ENCODE measurements around the gene PIGC. TPM values are rescaled to one million over a fixed set of nuclear protein-coding genes. Genes with fewer than 3 reads are reported as not detected.
"Not testable (repeated sequence)": the region's sequence is repeated elsewhere in the genome, so short reads cannot be mapped to it uniquely, and the experiment has no call there.

The PIGC gene
- total RNA-seq, 1 donor from 2014 or later, result 28.0 TPM

- no peak for TF ChIP-seq CTCF (IDR thresholded peaks at IDR 0.05; ENCODE audit: insufficient read depth, low read length, poor library complexity, severe bottlenecking)
- DNase-seq (ENCODE audit: low read depth), result no peak
- Histone ChIP-seq H3K27me3 (ENCODE audit: control insufficient read depth, insufficient read depth, low read length) (no peaks in the 10 kb centered on the region), H3K36me3 (ENCODE audit: control insufficient read depth, insufficient read depth, low read length) (no peaks in the 10 kb centered on the region), H3K4me3 (ENCODE audit: low read depth, low read length) (peak overlapping the region; percentile 98)
These were observed 865 bp downstream of the PIGC start for GRCh38 chr1:172442843-172443565.

- Histone ChIP-seq H3K36me3 (ENCODE audit: control insufficient read depth, insufficient read depth, low read length) (no peaks in the 10 kb centered on the region), H3K27me3 (ENCODE audit: control insufficient read depth, insufficient read depth, low read length) (no peaks in the 10 kb centered on the region), H3K4me3 (ENCODE audit: low read depth, low read length) (no peak overlapping the region)
- TF ChIP-seq CTCF (IDR thresholded peaks at IDR 0.05; ENCODE audit: insufficient read depth, low read length, poor library complexity, severe bottlenecking), result no peak
- DNase-seq (ENCODE audit: low read depth), result no peak
These were observed 1.5 kb downstream of the PIGC start for GRCh38 chr1:172442404-172442803.

- not testable (repeated sequence) for DNase-seq (ENCODE audit: low read depth); H3K36me3 ChIP-seq (ENCODE audit: control insufficient read depth, insufficient read depth, low read length); H3K4me3 ChIP-seq (ENCODE audit: low read depth, low read length); H3K27me3 ChIP-seq (ENCODE audit: control insufficient read depth, insufficient read depth, low read length)
These were observed 6.7 kb downstream of the PIGC start for GRCh38 chr1:172437183-172437582.

- H3K36me3 ChIP-seq (ENCODE audit: control insufficient read depth, insufficient read depth, low read length), result no peaks in the 10 kb centered on the region
- no peak for TF ChIP-seq CTCF (IDR thresholded peaks at IDR 0.05; ENCODE audit: insufficient read depth, low read length, poor library complexity, severe bottlenecking)
- no peak for DNase-seq (ENCODE audit: low read depth)
- no peaks in the 10 kb centered on the region for H3K27me3 ChIP-seq (ENCODE audit: control insufficient read depth, insufficient read depth, low read length)
- no peak overlapping the region for H3K4me3 ChIP-seq (ENCODE audit: low read depth, low read length)
These were observed 12.1 kb downstream of the PIGC start for GRCh38 chr1:172431721-172432192.

- TF ChIP-seq CTCF (IDR thresholded peaks at IDR 0.05; ENCODE audit: insufficient read depth, low read length, poor library complexity, severe bottlenecking), result no peak
- Histone ChIP-seq H3K27me3 (ENCODE audit: control insufficient read depth, insufficient read depth, low read length) (no peaks in the 10 kb centered on the region), H3K4me3 (ENCODE audit: low read depth, low read length) (no peak overlapping the region), H3K36me3 (ENCODE audit: control insufficient read depth, insufficient read depth, low read length) (no peaks in the 10 kb centered on the region)
- DNase-seq (ENCODE audit: low read depth), result no peak
These were observed 12.7 kb downstream of the PIGC start for GRCh38 chr1:172431204-172431603.

GRCh38 chr1:172430128-172430454 lies 13.8 kb downstream of the PIGC start:
- TF ChIP-seq CTCF (IDR thresholded peaks at IDR 0.05; ENCODE audit: insufficient read depth, low read length, poor library complexity, severe bottlenecking), result no peak
- DNase-seq (ENCODE audit: low read depth), result no peak
- no peaks in the 10 kb centered on the region for H3K27me3 ChIP-seq (ENCODE audit: control insufficient read depth, insufficient read depth, low read length)

More at GRCh38 chr1:172430128-172430454, 13.8 kb downstream of the PIGC start:
- Histone ChIP-seq H3K36me3 (ENCODE audit: control insufficient read depth, insufficient read depth, low read length) (no peaks in the 10 kb centered on the region), H3K4me3 (ENCODE audit: low read depth, low read length) (no peak overlapping the region)
